Heart right ventricle (tissue), 16 donors: ENCODE results near the gene PRKAR1B. TPM values are rescaled to one million over a fixed set of nuclear protein-coding genes. Genes with fewer than 3 reads are reported as not detected.
A peak's percentile ranks its signal among the peaks of the same experiment; 100 is the strongest.

Experiments
- ATAC-seq, 8 donors: fragments of 200-7000 bp; cut with Tn5 transposase; one replicate each; pipeline ENCODE4 v1.9.1; 2020; ENCODE audit warnings: mild to moderate bottlenecking in 8 of 8, moderate library complexity in 8 of 8, moderate number of reproducible peaks in 1 of 8
- DNase-seq, 2 donors: peaks; one replicate each; pipeline ENCODE4 v3.0.0-alpha.2; 2020
- H3K27ac ChIP-seq, 10 donors: fragments of 200-600 bp; sonication (generic) in 2 of 10; one replicate each; pipeline versions ENCODE4 v1.5.0 to v1.8.0; 2020 to 2022; ENCODE audit warnings: mild to moderate bottlenecking in 3 of 10
- H3K27me3 ChIP-seq, 7 donors: fragments of 200-600 bp; one replicate each; pipeline ENCODE4 v1.8.0; 2021 to 2022; ENCODE audit warnings: mild to moderate bottlenecking in 2 of 7
- H3K36me3 ChIP-seq, 9 donors: fragments of 200-600 bp; sonication (generic) in 1 of 9; one replicate each; pipeline versions ENCODE4 v1.5.0 to v1.8.0; 2020 to 2022; ENCODE audit warnings: mild to moderate bottlenecking in 2 of 9
- H3K4me1 ChIP-seq, 9 donors: fragments of 200-600 bp; sonication (generic) in 1 of 9; one replicate each; pipeline versions ENCODE4 v1.5.0 to v1.8.0; 2020 to 2022; ENCODE audit warnings: mild to moderate bottlenecking in 4 of 9
- H3K4me3 ChIP-seq, 10 donors: fragments of 200-600 bp; sonication (generic) in 2 of 10; one replicate each; pipeline versions ENCODE4 v1.5.0 to v1.8.0; 2020 to 2022; ENCODE audit warnings: mild to moderate bottlenecking in 7 of 10, moderate library complexity in 2 of 10
- H3K9me3 ChIP-seq, 11 donors: fragments of 200-600 bp in 10 of 11; sonication (generic) in 2 of 11; one replicate each; pipeline versions ENCODE4 v1.5.0 to v1.8.0; 2013 to 2022; ENCODE audit warnings: mild to moderate bottlenecking in 2 of 11, control low read depth in 1 of 11, moderate library complexity in 1 of 11
- WGBS, 2 donors: extraction: QIAGEN DNeasy Blood & Tissue Kit; methylation state at CpG; one replicate each; pipeline ENCODE4 v1.1.7; 2013; ENCODE audit warnings: inconsistent platforms in 1 of 2; 5-methylcytosine and 5-hydroxymethylcytosine counted together
- intact Hi-C, 10 donors: fragments of 100-400 bp; cut with DNase I; formaldehyde crosslinking; loops; one replicate each; pipeline versions ENCODE4 v1.11.1 to v1.14.2; 2022
- polyA plus RNA-seq, 2 donors: library from polyadenylated mRNA; stranded (reverse); fragments of 200-250 nt; gene quantifications; one replicate each; pipeline ENCODE4 v1.2.3, GENCODE V29; 2013
- total RNA-seq, 10 donors: library from RNA; stranded (reverse); fragmentation: NEBNext Ultra II Directional in 3 of 10; extraction: Animal tissue kit (Norgen Biotek cat#: 25700) in 3 of 10; gene quantifications; one replicate each; pipeline versions ENCODE4 v1.2.1 to v1.2.4, GENCODE V29; 2021 to 2023
- TF ChIP-seq, protein P1 (sequence below), 9 donors: fragments of 200-600 bp; sonication (generic) in 2 of 9; IDR thresholded peaks; one replicate each; pipeline versions ENCODE4 v1.5.0 to v1.8.0; 2021 to 2022; ENCODE audit warnings: antibody characterized with exemption in 9 of 9, mild to moderate bottlenecking in 5 of 9, moderate library complexity in 1 of 9
- donor health status: Arrhythmogenic right ventricular cardiomyopathy.
- donor health status: ischemic (EF 13 %, LVEDD 7.1; RV severe dilation, severe dysfunction).
- donor health status: healthy with polysubstance abuse.
- donor health status: DM: no; HTN: yes; CAD: no.
- donor health status: DM: no; HTN: no; CAD: no.
- donor health status: ischemic (EF 25% LVEDD 6.9; RV normal size, moderate dysfunction).
- donor health status: ischemic (EF 25% LVEDD 5.7; RV mildly dilated, moderate dysfunction).
- donor health status: healthy.
- donor health status: DM: yes; HTN: yes; CAD: no.
- donor health status: Ischemic cardiomyopathy.
- donor health status: ischemic (EF 35%, LVEDD 5.7; RV mildly dilated, moderate dysfunction).
- donor health status: nonischemic (EF 11% LVEDD 7.7; RV severe dilation, severe dysfunction).
- donor health status: DM: yes; HTN: yes; CAD: no.
- donor health status: PGD.
- donor health status: ischemic (EF 29% LVEDD 5.4; RV normal size, mild dysfunction).
- donor health status: nonischemic (EF 23%, LVEDD 6.1; RV moderate dilation, normal function).

PRKAR1B gene
- total and polyA plus RNA-seq, 12 donors = 5.0 to 24.5 (median 20.6) TPM

- Histone ChIP-seq H3K27me3 (no peaks in the 10 kb centered on the region), H3K4me3 (no peak overlapping the region), H3K36me3 (peaks cover 0 to 6% (median 0%) of the 10 kb centered on the region in 9 donors), H3K9me3 (no peaks in the 10 kb centered on the region), H3K27ac (no peak overlapping the region), H3K4me1 (no peaks in the 10 kb centered on the region)
- WGBS, 2 donors = 97 to 98% methylated on average over 22 of the region's 22 CpGs
- DNase-seq (no peak), ATAC-seq (no peak)
- intact Hi-C loops = no loop called here
- TF ChIP-seq, protein P1, sequence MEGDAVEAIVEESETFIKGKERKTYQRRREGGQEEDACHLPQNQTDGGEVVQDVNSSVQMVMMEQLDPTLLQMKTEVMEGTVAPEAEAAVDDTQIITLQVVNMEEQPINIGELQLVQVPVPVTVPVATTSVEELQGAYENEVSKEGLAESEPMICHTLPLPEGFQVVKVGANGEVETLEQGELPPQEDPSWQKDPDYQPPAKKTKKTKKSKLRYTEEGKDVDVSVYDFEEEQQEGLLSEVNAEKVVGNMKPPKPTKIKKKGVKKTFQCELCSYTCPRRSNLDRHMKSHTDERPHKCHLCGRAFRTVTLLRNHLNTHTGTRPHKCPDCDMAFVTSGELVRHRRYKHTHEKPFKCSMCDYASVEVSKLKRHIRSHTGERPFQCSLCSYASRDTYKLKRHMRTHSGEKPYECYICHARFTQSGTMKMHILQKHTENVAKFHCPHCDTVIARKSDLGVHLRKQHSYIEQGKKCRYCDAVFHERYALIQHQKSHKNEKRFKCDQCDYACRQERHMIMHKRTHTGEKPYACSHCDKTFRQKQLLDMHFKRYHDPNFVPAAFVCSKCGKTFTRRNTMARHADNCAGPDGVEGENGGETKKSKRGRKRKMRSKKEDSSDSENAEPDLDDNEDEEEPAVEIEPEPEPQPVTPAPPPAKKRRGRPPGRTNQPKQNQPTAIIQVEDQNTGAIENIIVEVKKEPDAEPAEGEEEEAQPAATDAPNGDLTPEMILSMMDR (IDR thresholded peaks at IDR 0.05) = no peak
Measured at GRCh38 chr7:577278-577665, 149.8 kb downstream of the PRKAR1B start.

DNA sequence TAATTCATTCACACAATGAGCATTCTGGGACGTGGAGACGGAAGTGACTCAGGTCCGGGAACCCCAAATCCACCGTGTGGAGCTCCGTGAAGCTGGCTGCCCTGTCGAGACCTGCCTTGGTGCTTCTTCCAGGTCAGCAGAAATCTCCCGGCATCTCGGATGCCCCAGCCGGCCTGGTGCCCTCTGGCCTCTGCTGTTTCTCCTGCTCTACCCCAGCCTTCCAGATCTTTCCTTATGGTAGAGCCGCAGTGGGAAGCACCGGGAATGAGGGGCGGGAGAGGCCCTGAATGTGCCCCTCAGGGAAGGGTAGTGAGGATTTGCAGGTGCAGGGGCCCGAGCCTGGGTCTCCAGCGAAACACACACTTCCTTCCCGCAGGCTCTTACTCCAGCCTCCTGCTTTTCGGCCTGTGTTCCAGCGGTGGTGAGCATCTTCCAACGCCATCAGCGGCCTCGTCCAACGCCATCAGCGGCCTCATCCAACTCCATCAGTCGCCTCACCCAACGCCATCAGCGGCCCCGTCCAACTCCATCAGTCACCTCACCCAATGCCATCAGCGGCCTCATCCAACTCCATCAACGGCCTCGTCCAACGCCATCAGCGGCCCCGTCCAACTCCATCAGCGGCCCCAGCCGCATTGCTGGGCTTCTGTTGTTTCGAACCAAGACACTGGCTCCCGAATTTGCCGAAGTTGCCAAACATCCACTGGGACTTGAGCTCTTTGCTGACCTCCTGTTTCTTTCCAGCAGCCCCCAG, 150.4 kb downstream of the PRKAR1B start:
- DNase-seq = no peak
- ATAC-seq = no peak
- peaks cover 0 to 6% (median 0%) of the 10 kb centered on the region in 9 donors for H3K36me3 ChIP-seq
- no peak overlapping the region for H3K27ac ChIP-seq
- 92 to 95% methylated on average over 37 of the region's 37 CpGs for WGBS, 2 donors
- no peaks in the 10 kb centered on the region for H3K27me3 ChIP-seq
- no peaks in the 10 kb centered on the region for H3K9me3 ChIP-seq
- no peak overlapping the region for H3K4me3 ChIP-seq
- intact Hi-C loops = no loop called here
- H3K4me1 ChIP-seq = no peaks in the 10 kb centered on the region
- TF ChIP-seq, protein P1 (IDR thresholded peaks at IDR 0.05) = no peak

GRCh38 chr7:575425-576366, 151.4 kb downstream of the PRKAR1B start:
- intact Hi-C loops = no loop called here
- DNase-seq (no peak), ATAC-seq (no peak)
- TF ChIP-seq, protein P1 (IDR thresholded peaks at IDR 0.05) = no peak
- Histone ChIP-seq H3K4me3 (no peak overlapping the region), H3K36me3 (peaks cover 0 to 6% (median 0%) of the 10 kb centered on the region in 9 donors), H3K27me3 (no peaks in the 10 kb centered on the region), H3K27ac (no peak overlapping the region), H3K9me3 (no peaks in the 10 kb centered on the region), H3K4me1 (no peaks in the 10 kb centered on the region)
- 87 to 94% methylated on average over 33 of the region's 33 CpGs for WGBS, 2 donors

DNA sequence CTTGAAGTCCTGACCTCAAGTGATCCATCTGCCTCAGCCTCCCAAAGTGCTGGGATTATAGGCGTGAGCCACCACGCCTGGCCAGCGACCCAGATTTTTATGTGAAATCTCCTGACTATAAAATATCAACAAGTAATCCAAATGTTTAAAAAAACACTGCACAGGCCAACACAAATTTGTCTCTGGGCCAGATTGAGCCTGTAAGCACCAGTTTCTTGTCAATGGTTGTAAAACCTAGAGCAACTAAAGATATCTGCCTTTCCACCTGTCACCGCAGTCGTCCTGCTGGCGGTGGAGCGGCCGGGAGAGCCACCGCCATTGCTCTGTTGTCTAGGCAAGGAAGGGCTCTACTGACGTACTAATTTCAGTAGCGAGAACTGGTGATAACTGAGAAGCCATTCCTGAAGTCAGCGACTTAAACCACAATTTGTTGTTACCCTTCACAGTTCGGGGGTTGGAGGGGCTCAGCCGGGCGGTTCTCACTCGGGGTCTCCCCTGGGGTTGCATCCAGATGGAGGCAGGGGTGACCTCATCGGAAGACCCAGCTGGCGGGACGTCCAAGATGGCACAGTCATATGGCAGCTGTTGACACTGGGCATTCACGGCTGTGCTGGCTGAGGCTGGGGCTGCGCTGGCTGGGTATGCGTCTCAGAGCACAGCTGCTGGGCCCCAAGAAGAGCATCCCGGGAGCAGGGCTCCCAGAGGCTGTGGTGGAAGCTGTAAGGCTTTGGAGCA, 152.3 kb downstream of the PRKAR1B start:
- DNase-seq = no peak
- TF ChIP-seq, protein P1 (IDR thresholded peaks at IDR 0.05) = no peak
- 81% methylated on average over 23 of the region's 23 CpGs for WGBS, 2 donors
- intact Hi-C loops = no loop called here
- Histone ChIP-seq H3K27ac (peak overlapping the region in 2 of 10 donors; percentile 32 to 59), H3K27me3 (no peaks in the 10 kb centered on the region), H3K4me1 (peaks cover 0 to 3% (median 0%) of the 10 kb centered on the region in 9 donors), H3K4me3 (no peak overlapping the region), H3K9me3 (no peaks in the 10 kb centered on the region), H3K36me3 (peaks cover 0 to 6% (median 0%) of the 10 kb centered on the region in 9 donors)
- ATAC-seq = peak in 3 of 8 donors; percentile 4 to 24 (median 8)
